Stimulated activated CD4-positive, alpha-beta T cell treated with anti-CD3 and anti-CD28 coated beads, TNF-alpha, amount 100 ng/mL, for 48 hours (primary cell): ENCODE results near the gene HNRNPH3.

Experiments used
- DNase-seq, 3 donors: peaks; one replicate each; pipeline ENCODE4 v3.0.0-alpha.2; 2020; ENCODE audit warnings: low read depth in 3 of 3

The HNRNPH3 gene

DNA sequence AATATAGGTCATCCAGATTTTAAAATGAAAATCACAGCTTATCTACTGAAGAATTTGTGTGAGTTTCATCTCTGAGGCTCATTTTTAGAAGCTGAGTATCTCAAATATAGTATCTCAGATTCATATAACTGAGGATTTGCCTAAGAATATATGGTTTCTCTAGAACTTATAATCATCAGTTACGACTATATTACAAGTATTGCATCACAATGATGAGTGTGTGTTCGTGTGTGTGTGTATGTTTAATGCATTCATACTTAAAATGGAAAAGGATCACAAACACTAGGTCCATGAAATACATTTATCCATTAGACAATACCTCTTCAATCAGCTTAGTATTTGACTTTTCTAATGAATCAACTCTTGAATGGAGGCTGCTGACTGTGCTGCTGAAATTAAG lies 53.9 kb downstream of the HNRNPH3 start:
- no peak for DNase-seq
